HEK293 (cell line): ENCODE measurements around the gene ZNF318.

Source experiments
- GLIS1 ChIP-seq: fragments of 450-650 bp; formaldehyde crosslinking; IDR thresholded peaks from 2 replicates; pipeline ENCODE4 v1.5.1; 2016; ENCODE audit warnings: missing biosample characterization, missing genetic modification characterization
- HOXC10 ChIP-seq: sonication (generic); formaldehyde crosslinking; IDR thresholded peaks from 2 replicates; pipeline ENCODE4 v1.8.1; 2023; ENCODE audit warnings: mild to moderate bottlenecking, missing genetic modification reagents
- KLF10 ChIP-seq: fragments of 450-650 bp; IDR thresholded peaks from 2 replicates; pipeline ENCODE4 v1.5.1; 2018; ENCODE audit warnings: missing biosample characterization, mild to moderate bottlenecking, missing genetic modification characterization
- KLF8 ChIP-seq: fragments of 450-650 bp; formaldehyde crosslinking; IDR thresholded peaks from 2 replicates; pipeline ENCODE4 v1.5.1; 2016; ENCODE audit warnings: missing biosample characterization, missing genetic modification characterization
- KLF9 ChIP-seq: fragments of 450-650 bp; formaldehyde crosslinking; IDR thresholded peaks from 2 replicates; pipeline ENCODE4 v1.5.1; 2016; ENCODE audit warnings: missing biosample characterization, missing genetic modification characterization, low read depth
- SP3 ChIP-seq: fragments of 450-650 bp; formaldehyde crosslinking; IDR thresholded peaks from 2 replicates; pipeline ENCODE4 v1.5.1; 2016; ENCODE audit warnings: missing biosample characterization, missing genetic modification characterization
- WT1 ChIP-seq: fragments of 450-650 bp; formaldehyde crosslinking; IDR thresholded peaks from 2 replicates; pipeline ENCODE4 v1.5.1; 2016; ENCODE audit warnings: missing biosample characterization, missing genetic modification characterization
- YY2 ChIP-seq: fragments of 450-650 bp; formaldehyde crosslinking; IDR thresholded peaks from 2 replicates; pipeline ENCODE4 v1.5.1; 2016; ENCODE audit warnings: missing biosample characterization, missing genetic modification characterization
- ZBTB20 ChIP-seq: fragments of 450-650 bp; formaldehyde crosslinking; IDR thresholded peaks from 2 replicates; pipeline ENCODE4 v1.5.1; 2016; ENCODE audit warnings: missing biosample characterization, missing genetic modification characterization
- ZBTB48 ChIP-seq: fragments of 450-650 bp; formaldehyde crosslinking; IDR thresholded peaks from 2 replicates; pipeline ENCODE4 v1.5.1; 2016; ENCODE audit warnings: missing biosample characterization, missing genetic modification characterization
- ZBTB8A ChIP-seq: fragments of 450-650 bp; formaldehyde crosslinking; IDR thresholded peaks from 2 replicates; pipeline ENCODE4 v1.5.1; 2016; ENCODE audit warnings: missing biosample characterization, missing genetic modification characterization
- ZFHX2 ChIP-seq: fragments of 450-650 bp; formaldehyde crosslinking; conservative IDR thresholded peaks from 2 replicates; pipeline ENCODE4 v1.5.1; 2016; ENCODE audit warnings: missing biosample characterization, missing genetic modification characterization
- ZIC2 ChIP-seq: fragments of 450-650 bp; formaldehyde crosslinking; IDR thresholded peaks from 2 replicates; pipeline ENCODE4 v1.5.1; 2016; ENCODE audit warnings: missing biosample characterization, missing genetic modification characterization
- ZNF157 ChIP-seq: fragments of 450-650 bp; formaldehyde crosslinking; IDR thresholded peaks from 2 replicates; pipeline ENCODE4 v1.5.1; 2016; ENCODE audit warnings: missing biosample characterization, missing genetic modification characterization
- ZNF2 ChIP-seq: fragments of 450-650 bp; formaldehyde crosslinking; IDR thresholded peaks from 2 replicates; pipeline ENCODE4 v1.5.1; 2016; ENCODE audit warnings: missing biosample characterization, missing genetic modification characterization
- ZNF266 ChIP-seq: fragments of 450-650 bp; formaldehyde crosslinking; IDR thresholded peaks from 2 replicates; pipeline ENCODE4 v1.5.1; 2016; ENCODE audit warnings: missing biosample characterization, missing genetic modification characterization, low read depth
- ZNF501 ChIP-seq: fragments of 450-650 bp; formaldehyde crosslinking; IDR thresholded peaks from 2 replicates; pipeline ENCODE4 v1.5.1; 2016; ENCODE audit warnings: missing biosample characterization, missing genetic modification characterization
- ZNF529 ChIP-seq: fragments of 450-650 bp; formaldehyde crosslinking; IDR thresholded peaks from 2 replicates; pipeline ENCODE4 v1.5.1; 2017; ENCODE audit warnings: missing genetic modification characterization, missing biosample characterization; ENCODE audit not compliant: insufficient replicate concordance
- ZNF600 ChIP-seq: fragments of 450-650 bp; formaldehyde crosslinking; IDR thresholded peaks from 2 replicates; pipeline ENCODE4 v1.5.1; 2016; ENCODE audit warnings: missing biosample characterization, missing genetic modification characterization
- ZNF610 ChIP-seq: fragments of 450-650 bp; formaldehyde crosslinking; IDR thresholded peaks from 2 replicates; pipeline ENCODE4 v1.5.1; 2016; ENCODE audit warnings: missing biosample characterization, missing genetic modification characterization, borderline replicate concordance
- ZNF626 ChIP-seq: fragments of 450-650 bp; sonication (Bioruptor Pico); formaldehyde crosslinking; IDR thresholded peaks from 2 replicates; pipeline ENCODE4 v1.5.1; 2018; ENCODE audit warnings: missing biosample characterization, missing genetic modification characterization, inconsistent platforms
- ZNF837 ChIP-seq: fragments of 450-650 bp; formaldehyde crosslinking; IDR thresholded peaks from 2 replicates; pipeline ENCODE4 v1.5.1; 2016; ENCODE audit warnings: missing biosample characterization, missing genetic modification characterization
- TF ChIP-seq, protein P1 (sequence below): fragments of 450-650 bp; formaldehyde crosslinking; IDR thresholded peaks from 2 replicates; pipeline ENCODE4 v1.5.1; 2016; ENCODE audit warnings: missing biosample characterization, missing genetic modification characterization, borderline replicate concordance
- TF ChIP-seq, protein P2 (sequence below): fragments of 450-650 bp; formaldehyde crosslinking; IDR thresholded peaks from 2 replicates; pipeline ENCODE4 v1.5.1; 2016; ENCODE audit warnings: missing biosample characterization, missing genetic modification characterization
- TF ChIP-seq, protein P3 (sequence below): fragments of 450-650 bp; formaldehyde crosslinking; IDR thresholded peaks from 2 replicates; pipeline ENCODE4 v1.5.1; 2016; ENCODE audit warnings: missing biosample characterization, missing genetic modification characterization
- TF ChIP-seq, protein P4 (sequence below): fragments of 450-650 bp; formaldehyde crosslinking; IDR thresholded peaks from 2 replicates; pipeline ENCODE4 v1.5.1; 2016; ENCODE audit warnings: missing biosample characterization, missing genetic modification characterization
- TF ChIP-seq, protein P5 (sequence below): fragments of 450-650 bp; formaldehyde crosslinking; IDR thresholded peaks from 2 replicates; pipeline ENCODE4 v1.5.1; 2016; ENCODE audit warnings: missing biosample characterization, missing genetic modification characterization
- TF ChIP-seq, protein P6 (sequence below): fragments of 450-650 bp; formaldehyde crosslinking; IDR thresholded peaks from 2 replicates; pipeline ENCODE4 v1.5.1; 2016; ENCODE audit warnings: missing biosample characterization, missing genetic modification characterization

ZNF318 gene

DNA sequence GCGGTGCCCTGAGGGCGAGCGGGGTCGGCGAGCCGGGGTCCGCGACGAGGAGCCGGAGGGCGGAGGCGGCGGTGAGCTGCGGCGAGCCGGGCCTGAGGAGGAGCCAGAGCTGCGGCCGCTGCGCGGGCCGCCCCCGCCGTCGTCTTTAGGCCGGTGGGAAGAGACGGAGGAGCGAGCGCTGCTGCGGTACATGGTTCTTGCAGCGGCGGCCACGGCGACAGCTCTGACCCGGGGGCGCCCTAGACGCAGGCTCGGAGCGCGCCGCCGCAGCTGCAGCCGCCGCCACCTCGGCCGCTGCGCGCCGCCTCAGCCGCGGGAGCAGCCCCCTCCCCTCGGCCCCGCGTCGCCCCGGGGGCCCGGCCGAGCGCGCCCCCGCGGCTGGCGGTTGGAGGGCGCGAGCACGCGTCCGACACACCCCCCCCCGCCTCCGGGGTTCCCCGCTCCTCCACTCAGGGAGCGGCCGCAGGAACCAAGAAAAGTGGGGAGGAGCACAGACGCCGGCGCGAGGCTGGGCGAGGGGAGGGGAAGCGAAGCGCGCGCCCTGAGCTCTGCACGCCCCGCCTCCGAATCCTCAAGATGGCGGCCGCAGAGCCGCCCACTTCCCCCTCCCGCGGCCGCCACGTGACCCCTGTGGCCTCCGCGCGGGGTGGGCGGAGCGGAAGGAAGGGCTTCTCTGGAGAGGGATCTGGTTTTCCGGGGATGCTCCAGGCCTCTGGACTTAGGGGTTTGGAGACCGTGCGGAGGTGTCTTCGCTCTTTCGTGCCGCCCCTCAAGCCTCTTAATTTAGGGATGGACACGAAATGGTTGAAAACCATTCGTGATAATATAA is at the start of gene ZNF318 (continued):
- TF ChIP-seq ZNF600 (tag by site-specific recombination) (0 out of 2 replicates have a peak, but pooled peaks have one; percentile 65), KLF9 (tag by site-specific recombination) (peak; percentile 93), ZIC2 (tag by site-specific recombination) (peak; percentile 36; the same call in 1 of the 2 replicates), ZBTB8A (tag by site-specific recombination) (0 out of 2 replicates have a peak, but pooled peaks have one; percentile 14), HOXC10 (peak; percentile 92; the same call in 1 of the 2 replicates), KLF8 (tag by site-specific recombination) (peak; percentile 85), SP3 (peak; percentile 97), ZNF266 (tag by site-specific recombination) (no peak), ZNF501 (tag by site-specific recombination) (peak; percentile 36; the same call in 1 of the 2 replicates), YY2 (tag by site-specific recombination) (peak; percentile 70), ZNF626 (tag by site-specific recombination) (no peak; the same call in 1 of the 2 replicates), ZNF2 (tag by site-specific recombination) (peak; percentile 44; the same call in 1 of the 2 replicates), ZBTB48 (tag by site-specific recombination) (peak; percentile 96), ZNF157 (tag by site-specific recombination) (no peak), ZNF610 (peak; percentile 42), ZBTB20 (tag by site-specific recombination) (0 out of 2 replicates have a peak, but pooled peaks have one; percentile 36), ZFHX2 (tag by site-specific recombination) (peak; percentile 94), WT1 (peak; percentile 38; the same call in 1 of the 2 replicates), ZNF529 (tag by site-specific recombination) (no peak), GLIS1 (tag by site-specific recombination) (peak; percentile 78), KLF10 (tag by site-specific recombination) (peak; percentile 99), ZNF837 (tag by site-specific recombination) (no peak)
- TF ChIP-seq, protein P1, sequence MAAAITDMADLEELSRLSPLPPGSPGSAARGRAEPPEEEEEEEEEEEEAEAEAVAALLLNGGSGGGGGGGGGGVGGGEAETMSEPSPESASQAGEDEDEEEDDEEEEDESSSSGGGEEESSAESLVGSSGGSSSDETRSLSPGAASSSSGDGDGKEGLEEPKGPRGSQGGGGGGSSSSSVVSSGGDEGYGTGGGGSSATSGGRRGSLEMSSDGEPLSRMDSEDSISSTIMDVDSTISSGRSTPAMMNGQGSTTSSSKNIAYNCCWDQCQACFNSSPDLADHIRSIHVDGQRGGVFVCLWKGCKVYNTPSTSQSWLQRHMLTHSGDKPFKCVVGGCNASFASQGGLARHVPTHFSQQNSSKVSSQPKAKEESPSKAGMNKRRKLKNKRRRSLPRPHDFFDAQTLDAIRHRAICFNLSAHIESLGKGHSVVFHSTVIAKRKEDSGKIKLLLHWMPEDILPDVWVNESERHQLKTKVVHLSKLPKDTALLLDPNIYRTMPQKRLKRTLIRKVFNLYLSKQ (tag by site-specific recombination), result no peak
- TF ChIP-seq, protein P2, sequence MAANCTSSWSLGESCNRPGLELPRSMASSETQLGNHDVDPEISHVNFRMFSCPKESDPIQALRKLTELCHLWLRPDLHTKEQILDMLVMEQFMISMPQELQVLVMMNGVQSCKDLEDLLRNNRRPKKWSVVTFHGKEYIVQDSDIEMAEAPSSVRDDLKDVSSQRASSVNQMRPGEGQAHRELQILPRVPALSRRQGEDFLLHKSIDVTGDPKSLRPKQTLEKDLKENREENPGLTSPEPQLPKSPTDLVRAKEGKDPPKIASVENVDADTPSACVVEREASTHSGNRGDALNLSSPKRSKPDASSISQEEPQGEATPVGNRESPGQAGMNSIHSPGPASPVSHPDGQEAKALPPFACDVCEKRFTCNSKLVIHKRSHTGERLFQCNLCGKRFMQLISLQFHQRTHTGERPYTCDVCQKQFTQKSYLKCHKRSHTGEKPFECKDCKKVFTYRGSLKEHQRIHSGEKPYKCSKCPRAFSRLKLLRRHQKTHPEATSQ, result no peak
- TF ChIP-seq, protein P3, sequence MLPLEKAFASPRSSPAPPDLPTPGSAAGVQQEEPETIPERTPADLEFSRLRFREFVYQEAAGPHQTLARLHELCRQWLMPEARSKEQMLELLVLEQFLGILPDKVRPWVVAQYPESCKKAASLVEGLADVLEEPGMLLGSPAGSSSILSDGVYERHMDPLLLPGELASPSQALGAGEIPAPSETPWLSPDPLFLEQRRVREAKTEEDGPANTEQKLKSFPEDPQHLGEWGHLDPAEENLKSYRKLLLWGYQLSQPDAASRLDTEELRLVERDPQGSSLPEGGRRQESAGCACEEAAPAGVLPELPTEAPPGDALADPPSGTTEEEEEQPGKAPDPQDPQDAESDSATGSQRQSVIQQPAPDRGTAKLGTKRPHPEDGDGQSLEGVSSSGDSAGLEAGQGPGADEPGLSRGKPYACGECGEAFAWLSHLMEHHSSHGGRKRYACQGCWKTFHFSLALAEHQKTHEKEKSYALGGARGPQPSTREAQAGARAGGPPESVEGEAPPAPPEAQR (tag by site-specific recombination), result no peak
- TF ChIP-seq, protein P4, sequence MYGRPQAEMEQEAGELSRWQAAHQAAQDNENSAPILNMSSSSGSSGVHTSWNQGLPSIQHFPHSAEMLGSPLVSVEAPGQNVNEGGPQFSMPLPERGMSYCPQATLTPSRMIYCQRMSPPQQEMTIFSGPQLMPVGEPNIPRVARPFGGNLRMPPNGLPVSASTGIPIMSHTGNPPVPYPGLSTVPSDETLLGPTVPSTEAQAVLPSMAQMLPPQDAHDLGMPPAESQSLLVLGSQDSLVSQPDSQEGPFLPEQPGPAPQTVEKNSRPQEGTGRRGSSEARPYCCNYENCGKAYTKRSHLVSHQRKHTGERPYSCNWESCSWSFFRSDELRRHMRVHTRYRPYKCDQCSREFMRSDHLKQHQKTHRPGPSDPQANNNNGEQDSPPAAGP (tag by site-specific recombination), result peak; percentile 21; the same call in 1 of the 2 replicates
- TF ChIP-seq, protein P5, sequence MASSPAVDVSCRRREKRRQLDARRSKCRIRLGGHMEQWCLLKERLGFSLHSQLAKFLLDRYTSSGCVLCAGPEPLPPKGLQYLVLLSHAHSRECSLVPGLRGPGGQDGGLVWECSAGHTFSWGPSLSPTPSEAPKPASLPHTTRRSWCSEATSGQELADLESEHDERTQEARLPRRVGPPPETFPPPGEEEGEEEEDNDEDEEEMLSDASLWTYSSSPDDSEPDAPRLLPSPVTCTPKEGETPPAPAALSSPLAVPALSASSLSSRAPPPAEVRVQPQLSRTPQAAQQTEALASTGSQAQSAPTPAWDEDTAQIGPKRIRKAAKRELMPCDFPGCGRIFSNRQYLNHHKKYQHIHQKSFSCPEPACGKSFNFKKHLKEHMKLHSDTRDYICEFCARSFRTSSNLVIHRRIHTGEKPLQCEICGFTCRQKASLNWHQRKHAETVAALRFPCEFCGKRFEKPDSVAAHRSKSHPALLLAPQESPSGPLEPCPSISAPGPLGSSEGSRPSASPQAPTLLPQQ (tag by site-specific recombination), result 0 out of 2 replicates have a peak, but pooled peaks have one; percentile 48
- TF ChIP-seq, protein P6, sequence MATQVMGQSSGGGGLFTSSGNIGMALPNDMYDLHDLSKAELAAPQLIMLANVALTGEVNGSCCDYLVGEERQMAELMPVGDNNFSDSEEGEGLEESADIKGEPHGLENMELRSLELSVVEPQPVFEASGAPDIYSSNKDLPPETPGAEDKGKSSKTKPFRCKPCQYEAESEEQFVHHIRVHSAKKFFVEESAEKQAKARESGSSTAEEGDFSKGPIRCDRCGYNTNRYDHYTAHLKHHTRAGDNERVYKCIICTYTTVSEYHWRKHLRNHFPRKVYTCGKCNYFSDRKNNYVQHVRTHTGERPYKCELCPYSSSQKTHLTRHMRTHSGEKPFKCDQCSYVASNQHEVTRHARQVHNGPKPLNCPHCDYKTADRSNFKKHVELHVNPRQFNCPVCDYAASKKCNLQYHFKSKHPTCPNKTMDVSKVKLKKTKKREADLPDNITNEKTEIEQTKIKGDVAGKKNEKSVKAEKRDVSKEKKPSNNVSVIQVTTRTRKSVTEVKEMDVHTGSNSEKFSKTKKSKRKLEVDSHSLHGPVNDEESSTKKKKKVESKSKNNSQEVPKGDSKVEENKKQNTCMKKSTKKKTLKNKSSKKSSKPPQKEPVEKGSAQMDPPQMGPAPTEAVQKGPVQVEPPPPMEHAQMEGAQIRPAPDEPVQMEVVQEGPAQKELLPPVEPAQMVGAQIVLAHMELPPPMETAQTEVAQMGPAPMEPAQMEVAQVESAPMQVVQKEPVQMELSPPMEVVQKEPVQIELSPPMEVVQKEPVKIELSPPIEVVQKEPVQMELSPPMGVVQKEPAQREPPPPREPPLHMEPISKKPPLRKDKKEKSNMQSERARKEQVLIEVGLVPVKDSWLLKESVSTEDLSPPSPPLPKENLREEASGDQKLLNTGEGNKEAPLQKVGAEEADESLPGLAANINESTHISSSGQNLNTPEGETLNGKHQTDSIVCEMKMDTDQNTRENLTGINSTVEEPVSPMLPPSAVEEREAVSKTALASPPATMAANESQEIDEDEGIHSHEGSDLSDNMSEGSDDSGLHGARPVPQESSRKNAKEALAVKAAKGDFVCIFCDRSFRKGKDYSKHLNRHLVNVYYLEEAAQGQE, result 0 out of 2 replicates have a peak, but pooled peaks have one; percentile 13
